ENCODE data around the gene IFNLR1. TPM values are rescaled to one million over a fixed set of nuclear protein-coding genes. Genes with fewer than 3 reads are reported as not detected.
A peak's percentile ranks its signal among the peaks of the same experiment; 100 is the strongest.

IFNLR1 gene
- polyA plus RNA-seq, 6 donors from 2014 or later: 7.4 to 17.2 (median 12.7) TPM

- Mint-ChIP-seq H3K36me3 (no peaks in the 10 kb centered on the region), H3K4me3 (peak overlapping the region; percentile 64 to 90 (median 76)), H3K4me1 (peaks cover 7 to 29% (median 8%) of the 10 kb centered on the region in 3 donors), H3K27ac (peak overlapping the region in 3 of 6 donors; percentile 14 to 85 (median 43)), H3K9me3 (no peaks in the 10 kb centered on the region), H3K27me3 (peaks cover 7 to 19% (median 16%) of the 10 kb centered on the region in 3 donors)
- ATAC-seq (ENCODE audit: low read depth in 2 of 2) (peak; percentile 88 to 93), DNase-seq (peak; percentile 80)
Measured at GRCh38 chr1:24150234-24151174, 36.6 kb downstream of the IFNLR1 start.

GRCh38 chr1:24149866-24150233, 37.2 kb downstream of the IFNLR1 start:
- Mint-ChIP-seq H3K36me3 (no peaks in the 10 kb centered on the region), H3K4me1 (peaks cover 7 to 24% (median 8%) of the 10 kb centered on the region in 3 donors), H3K9me3 (no peaks in the 10 kb centered on the region), H3K27me3 (peaks cover 7 to 19% (median 18%) of the 10 kb centered on the region in 3 donors), H3K4me3 (peak overlapping the region in 2 of 8 donors; percentile 72 to 79), H3K27ac (peak overlapping the region in 1 of 6 donors; percentile 19)
- DNase-seq (no peak), ATAC-seq (ENCODE audit: low read depth in 2 of 2) (no peak)

GRCh38 chr1:24147816-24148215, 39.3 kb downstream of the IFNLR1 start:
- ATAC-seq (ENCODE audit: low read depth in 2 of 2) (no peak), DNase-seq (no peak)
- Mint-ChIP-seq H3K27me3 (peaks cover 7 to 25% (median 23%) of the 10 kb centered on the region in 3 donors), H3K4me1 (peaks cover 8 to 27% (median 12%) of the 10 kb centered on the region in 3 donors), H3K27ac (no peak overlapping the region), H3K4me3 (peak overlapping the region in 1 of 8 donors; percentile 53), H3K36me3 (no peaks in the 10 kb centered on the region), H3K9me3 (no peaks in the 10 kb centered on the region)

GRCh38 chr1:24147194-24147593, 39.9 kb downstream of the IFNLR1 start:
- no peak for DNase-seq
- Mint-ChIP-seq H3K9me3 (no peaks in the 10 kb centered on the region), H3K27me3 (peaks cover 7 to 25% (median 23%) of the 10 kb centered on the region in 3 donors)

GRCh38 chr1:24142546-24143534, 44.2 kb downstream of the IFNLR1 start, which contains the start of gene IL22RA1:
Gene IL22RA1 (minus strand): TSS chr1:24143140. CDS start chr1:24143082, 58 bp downstream.
- H3K27me3 Mint-ChIP-seq: peaks cover 0 to 28% (median 21%) of the 10 kb centered on the region in 3 donors
- ATAC-seq (ENCODE audit: low read depth in 2 of 2) (no peak), DNase-seq (no peak)
- H3K9me3 Mint-ChIP-seq: peaks cover 0 to 3% (median 0%) of the 10 kb centered on the region in 7 donors
- H3K27ac Mint-ChIP-seq: peak within 1 kb of the TSS in 3 of 6 donors; percentile 30 to 59 (median 55)
- H3K4me3 Mint-ChIP-seq: no peak within 1 kb of the TSS
- H3K4me1 Mint-ChIP-seq: peaks cover 0 to 9% (median 3%) of the 10 kb centered on the region in 3 donors
- peaks cover 0 to 8% of the 10 kb centered on the region in 2 donors for H3K36me3 Mint-ChIP-seq

More at GRCh38 chr1:24147194-24147593, 39.9 kb downstream of the IFNLR1 start:
- no peak for ATAC-seq (ENCODE audit: low read depth in 2 of 2)
- H3K4me3 Mint-ChIP-seq: no peak overlapping the region
- H3K4me1 Mint-ChIP-seq: peaks cover 8 to 27% (median 12%) of the 10 kb centered on the region in 3 donors
- no peak overlapping the region for H3K27ac Mint-ChIP-seq
- no peaks in the 10 kb centered on the region for H3K36me3 Mint-ChIP-seq

GRCh38 chr1:24141311-24141997, 45.6 kb downstream of the IFNLR1 start:
- no peak for DNase-seq
- peaks cover 0 to 9% (median 3%) of the 10 kb centered on the region in 3 donors for H3K4me1 Mint-ChIP-seq
- peaks cover 0 to 25% (median 18%) of the 10 kb centered on the region in 3 donors for H3K27me3 Mint-ChIP-seq
- no peak overlapping the region for H3K4me3 Mint-ChIP-seq
- H3K36me3 Mint-ChIP-seq: peaks cover 0 to 8% of the 10 kb centered on the region in 2 donors
- peaks cover 0 to 4% (median 0%) of the 10 kb centered on the region in 7 donors for H3K9me3 Mint-ChIP-seq
- peak overlapping the region in 1 of 6 donors; percentile 66 for H3K27ac Mint-ChIP-seq
- ATAC-seq (ENCODE audit: low read depth in 2 of 2): no peak

GRCh38 chr1:24140741-24141181, 46.3 kb downstream of the IFNLR1 start:
- no peak overlapping the region for H3K4me3 Mint-ChIP-seq
- ATAC-seq (ENCODE audit: low read depth in 2 of 2): no peak
- peaks cover 0 to 6% (median 0%) of the 10 kb centered on the region in 7 donors for H3K9me3 Mint-ChIP-seq
- peaks cover 0 to 8% of the 10 kb centered on the region in 2 donors for H3K36me3 Mint-ChIP-seq
- H3K27ac Mint-ChIP-seq: peak overlapping the region in 1 of 6 donors; percentile 66
- DNase-seq: no peak
- H3K27me3 Mint-ChIP-seq: peaks cover 0 to 20% (median 13%) of the 10 kb centered on the region in 3 donors
- peaks cover 0 to 9% (median 3%) of the 10 kb centered on the region in 3 donors for H3K4me1 Mint-ChIP-seq

- Mint-ChIP-seq H3K4me3 (no peak overlapping the region), H3K4me1 (peaks cover 0 to 9% (median 3%) of the 10 kb centered on the region in 3 donors), H3K36me3 (peaks cover 0 to 8% of the 10 kb centered on the region in 2 donors), H3K27ac (peak overlapping the region in 1 of 6 donors; percentile 48), H3K27me3 (peaks cover 0 to 19% (median 13%) of the 10 kb centered on the region in 3 donors), H3K9me3 (peaks cover 0 to 13% (median 3%) of the 10 kb centered on the region in 7 donors)
- no peak for ATAC-seq (ENCODE audit: low read depth in 2 of 2)
- DNase-seq: no peak
Measured at GRCh38 chr1:24139841-24140425, 47.2 kb downstream of the IFNLR1 start.

GRCh38 chr1:24139222-24139489, 47.9 kb downstream of the IFNLR1 start:
- DNase-seq (no peak), ATAC-seq (ENCODE audit: low read depth in 2 of 2) (no peak)
- H3K27ac Mint-ChIP-seq: no peak overlapping the region
- H3K36me3 Mint-ChIP-seq: peaks cover 0 to 8% of the 10 kb centered on the region in 2 donors
- peaks cover 0 to 4% (median 0%) of the 10 kb centered on the region in 3 donors for H3K4me1 Mint-ChIP-seq
- peaks cover 0 to 16% (median 3%) of the 10 kb centered on the region in 7 donors for H3K9me3 Mint-ChIP-seq
- no peak overlapping the region for H3K4me3 Mint-ChIP-seq
- peaks cover 0 to 13% (median 9%) of the 10 kb centered on the region in 3 donors for H3K27me3 Mint-ChIP-seq

GRCh38 chr1:24138476-24139221, 48.4 kb downstream of the IFNLR1 start:
- Mint-ChIP-seq H3K27me3 (peaks cover 0 to 13% (median 12%) of the 10 kb centered on the region in 3 donors), H3K27ac (no peak overlapping the region), H3K9me3 (peaks cover 0 to 18% (median 3%) of the 10 kb centered on the region in 7 donors), H3K36me3 (peaks cover 0 to 8% of the 10 kb centered on the region in 2 donors), H3K4me3 (no peak overlapping the region), H3K4me1 (peaks cover 0 to 4% (median 0%) of the 10 kb centered on the region in 3 donors)
- DNase-seq (no peak), ATAC-seq (ENCODE audit: low read depth in 2 of 2) (no peak)

- peaks cover 0 to 13% (median 12%) of the 10 kb centered on the region in 3 donors for H3K27me3 Mint-ChIP-seq
- peaks cover 0 to 4% (median 0%) of the 10 kb centered on the region in 3 donors for H3K4me1 Mint-ChIP-seq
- no peak overlapping the region for H3K27ac Mint-ChIP-seq
- DNase-seq (no peak), ATAC-seq (ENCODE audit: low read depth in 2 of 2) (no peak)
- H3K36me3 Mint-ChIP-seq: peaks cover 0 to 8% of the 10 kb centered on the region in 2 donors
- H3K9me3 Mint-ChIP-seq: peaks cover 0 to 18% (median 3%) of the 10 kb centered on the region in 7 donors
- H3K4me3 Mint-ChIP-seq: peak overlapping the region in 2 of 8 donors; percentile 18 to 61
Measured at GRCh38 chr1:24136956-24137539, 50.0 kb downstream of the IFNLR1 start.
